Measurements from ENCODE around the gene PNPLA6. TPM values are rescaled to one million over a fixed set of nuclear protein-coding genes. Genes with fewer than 3 reads are reported as not detected.

Gene PNPLA6
- total and polyA plus RNA-seq, 2 of the 13 experiments (the other 11 are each of a cell fraction or from before 2014, with no cell fraction given), result 24.9 to 28.2 TPM

DNA sequence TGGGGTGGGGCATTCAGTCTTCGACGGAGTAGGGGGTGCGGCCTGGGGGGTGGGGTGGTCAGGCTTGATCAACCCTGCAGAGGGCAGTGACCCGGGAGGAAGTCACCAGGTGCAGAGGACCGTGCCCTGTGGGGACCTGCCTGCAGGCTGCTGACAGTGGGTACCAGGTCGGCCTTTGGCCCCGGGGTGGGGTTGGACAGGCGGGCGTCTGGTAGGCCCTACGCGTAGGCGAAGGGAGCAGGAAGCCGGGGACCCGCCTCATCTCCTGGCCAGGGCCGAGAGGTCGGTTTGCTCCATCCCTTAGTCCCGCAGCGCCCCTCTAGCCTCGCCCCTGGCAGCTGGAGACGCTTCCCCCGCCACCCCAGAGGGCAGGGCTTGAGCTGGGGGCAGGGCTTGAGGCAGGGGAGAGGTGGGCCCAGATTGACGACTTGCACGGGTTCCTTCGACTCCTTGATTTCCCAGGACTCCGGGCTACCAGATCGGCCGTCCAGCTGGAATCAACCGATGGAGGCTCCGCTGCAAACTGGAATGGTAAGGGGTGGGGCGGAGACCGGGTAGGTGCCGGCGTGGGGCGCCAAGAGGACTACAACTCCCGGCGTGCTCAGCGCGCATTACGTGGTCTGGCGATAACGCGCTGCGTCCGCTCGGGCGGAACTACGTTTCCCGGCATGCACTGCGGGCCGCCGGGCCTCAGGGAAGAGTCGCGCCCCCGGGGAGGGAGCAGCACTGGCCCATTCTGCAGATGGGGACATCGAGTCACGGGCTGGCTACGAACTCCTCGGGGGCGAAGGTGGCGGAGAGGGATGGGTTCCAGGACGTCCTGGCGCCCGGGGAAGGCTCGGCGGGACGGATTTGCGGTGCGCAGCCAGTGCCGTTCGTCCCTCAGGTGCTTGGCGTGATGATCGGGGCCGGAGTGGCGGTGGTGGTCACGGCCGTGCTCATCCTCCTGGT is at the start of gene PNPLA6 (continued):
- TF ChIP-seq ZFP90 (CRISPR knock-in tag; IDR thresholded peaks at IDR 0.05; ENCODE audit: borderline replicate concordance) (0 out of 2 replicates have a peak, but pooled peaks have one; percentile 35), HDAC6 (IDR thresholded peaks at IDR 0.05; ENCODE audit: low read depth, low read length) (no peak), ZC3H4 (CRISPR knock-in tag; IDR thresholded peaks at IDR 0.05; ENCODE audit: borderline replicate concordance) (no peak), RXRB (CRISPR knock-in tag; IDR thresholded peaks at IDR 0.05; ENCODE audit: borderline replicate concordance) (peak; percentile 47; the same call in 1 of the 2 replicates), PRMT3 (CRISPR knock-in tag; IDR thresholded peaks at IDR 0.05; ENCODE audit: borderline replicate concordance, low read depth) (no peak), FOXO1 (CRISPR knock-in tag; IDR thresholded peaks at IDR 0.05) (peak; percentile 58), FOXJ3 (CRISPR knock-in tag; IDR thresholded peaks at IDR 0.05; ENCODE audit: borderline replicate concordance) (no peak), EZH2 (conservative IDR thresholded peaks at IDR 0.05; ENCODE audit: low read depth, low read length) (no peak), KMT2B (CRISPR knock-in tag; IDR thresholded peaks at IDR 0.05) (peak; percentile 42; the same call in 1 of the 2 replicates), TBL1XR1 (IDR thresholded peaks at IDR 0.05; ENCODE audit: borderline replicate concordance, low read length, partially characterized antibody) (peak; percentile 24), LRRFIP1 (CRISPR knock-in tag; conservative IDR thresholded peaks at IDR 0.05) (no peak), NRL (CRISPR knock-in tag; IDR thresholded peaks at IDR 0.05; ENCODE audit: borderline replicate concordance) (no peak), SALL1 (CRISPR knock-in tag; IDR thresholded peaks at IDR 0.05) (peak; percentile 44; the same call in 1 of the 2 replicates), PAF1 (CRISPR knock-in tag; IDR thresholded peaks at IDR 0.05) (no peak), KDM5A (IDR thresholded peaks at IDR 0.05; ENCODE audit: borderline replicate concordance, low read length) (peak; percentile 64; the same call in 1 of the 2 replicates), FIP1L1 (IDR thresholded peaks at IDR 0.05; ENCODE audit: borderline replicate concordance, insufficient read depth, low read depth, low read length) (no peak), NR0B2 (CRISPR knock-in tag; IDR thresholded peaks at IDR 0.05) (no peak), RCOR2 (CRISPR knock-in tag; IDR thresholded peaks at IDR 0.05) (peak; percentile 74; the same call in 1 of the 2 replicates)
- TF ChIP-seq, protein P1, sequence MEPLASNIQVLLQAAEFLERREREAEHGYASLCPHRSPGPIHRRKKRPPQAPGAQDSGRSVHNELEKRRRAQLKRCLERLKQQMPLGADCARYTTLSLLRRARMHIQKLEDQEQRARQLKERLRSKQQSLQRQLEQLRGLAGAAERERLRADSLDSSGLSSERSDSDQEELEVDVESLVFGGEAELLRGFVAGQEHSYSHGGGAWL (CRISPR knock-in tag; IDR thresholded peaks at IDR 0.05), result peak; percentile 54
- TF ChIP-seq, protein P2, sequence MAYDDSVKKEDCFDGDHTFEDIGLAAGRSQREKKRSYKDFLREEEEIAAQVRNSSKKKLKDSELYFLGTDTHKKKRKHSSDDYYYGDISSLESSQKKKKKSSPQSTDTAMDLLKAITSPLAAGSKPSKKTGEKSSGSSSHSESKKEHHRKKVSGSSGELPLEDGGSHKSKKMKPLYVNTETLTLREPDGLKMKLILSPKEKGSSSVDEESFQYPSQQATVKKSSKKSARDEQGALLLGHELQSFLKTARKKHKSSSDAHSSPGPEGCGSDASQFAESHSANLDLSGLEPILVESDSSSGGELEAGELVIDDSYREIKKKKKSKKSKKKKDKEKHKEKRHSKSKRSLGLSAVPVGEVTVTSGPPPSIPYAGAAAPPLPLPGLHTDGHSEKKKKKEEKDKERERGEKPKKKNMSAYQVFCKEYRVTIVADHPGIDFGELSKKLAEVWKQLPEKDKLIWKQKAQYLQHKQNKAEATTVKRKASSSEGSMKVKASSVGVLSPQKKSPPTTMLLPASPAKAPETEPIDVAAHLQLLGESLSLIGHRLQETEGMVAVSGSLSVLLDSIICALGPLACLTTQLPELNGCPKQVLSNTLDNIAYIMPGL (CRISPR knock-in tag; IDR thresholded peaks at IDR 0.05; ENCODE audit: borderline replicate concordance in 1 of 2, low read depth in 1 of 2), result peak in 1 of 2 experiments; percentile 74; a peak in 2 of 4 replicates
- TF ChIP-seq, protein P3, sequence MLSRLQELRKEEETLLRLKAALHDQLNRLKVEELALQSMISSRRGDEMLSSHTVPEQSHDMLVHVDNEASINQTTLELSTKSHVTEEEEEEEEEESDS (CRISPR knock-in tag; IDR thresholded peaks at IDR 0.05; ENCODE audit: borderline replicate concordance), result no peak

All from HepG2 (cell line).